COLO829 (cell line): ENCODE measurements around the gene GNAS.
"Not testable (repeated sequence)": the region's sequence is repeated elsewhere in the genome, so short reads cannot be mapped to it uniquely, and the experiment has no call there.

Experiments
- DNase-seq: peaks from one replicate; pipeline ENCODE4 v3.0.0; 2012; ENCODE audit warnings: low spot score

Gene GNAS

DNA sequence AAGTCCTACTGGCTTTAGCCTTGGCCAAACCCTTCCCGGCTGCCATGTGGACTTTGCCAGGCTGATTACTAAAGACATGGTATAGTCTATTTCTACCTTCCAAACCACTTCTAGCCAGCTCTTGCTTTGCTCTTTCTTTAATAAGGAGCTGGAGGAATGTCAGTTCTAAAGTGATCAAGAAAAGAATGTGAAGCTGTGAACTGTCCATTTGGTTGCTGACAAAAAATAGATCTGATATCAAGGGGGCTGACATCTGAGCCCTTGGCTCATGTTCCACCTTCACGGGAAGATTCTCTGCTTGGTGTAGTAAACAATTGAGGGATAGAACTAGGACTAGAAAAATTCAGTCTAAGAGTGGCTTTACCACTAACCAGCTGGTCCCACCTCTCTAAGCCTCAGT is 24.4 kb upstream of the GNAS start:
- DNase-seq, result no peak

- DNase-seq, result not testable (repeated sequence)
Observed at GRCh38 chr20:58828804-58829203, 23.7 kb upstream of the GNAS start.

GRCh38 chr20:58829531-58829941 is 23.0 kb upstream of the GNAS start:
- peak; percentile 97 for DNase-seq

- DNase-seq, result no peak
Observed at GRCh38 chr20:58832457-58832856, 20.1 kb upstream of the GNAS start.

DNA sequence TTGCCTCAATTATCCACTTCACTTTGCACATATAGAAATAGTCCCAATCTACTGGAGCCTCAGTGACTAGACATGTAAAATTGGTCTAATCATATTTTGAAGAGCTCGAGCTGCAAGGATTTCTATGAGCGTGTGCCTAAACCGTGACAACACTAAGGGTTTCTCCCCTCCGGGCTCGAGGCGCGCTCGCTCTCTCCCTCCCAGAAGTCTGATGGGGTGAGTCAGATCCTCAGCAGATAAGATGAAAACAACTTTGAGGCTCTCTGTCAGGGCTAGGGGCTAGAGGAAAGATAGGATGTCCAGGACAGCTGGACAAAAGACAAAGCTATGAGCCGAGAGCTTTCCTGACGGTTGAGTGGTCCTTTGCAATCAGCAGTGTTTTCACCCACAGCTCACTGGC is 18.6 kb upstream of the GNAS start:
- no peak for DNase-seq

DNA sequence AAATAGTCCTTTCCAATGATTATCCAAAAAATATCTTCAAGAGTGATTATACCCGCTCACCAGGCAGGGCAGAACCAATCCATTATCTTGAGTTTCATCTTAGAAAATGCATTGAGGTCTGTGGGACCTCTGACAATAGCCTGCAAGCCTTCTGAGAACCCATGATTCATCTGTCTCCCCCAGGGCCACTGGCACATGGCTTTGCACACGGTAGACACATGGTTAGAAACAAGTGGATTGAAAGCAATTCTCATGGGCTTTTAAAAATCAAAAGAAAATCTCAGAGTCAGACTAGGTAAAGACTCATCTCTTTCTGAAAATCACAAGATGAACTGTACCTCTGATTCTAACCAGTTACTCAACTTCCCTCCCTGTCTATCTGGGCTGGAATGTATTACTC is 17.3 kb upstream of the GNAS start:
- no peak for DNase-seq

GRCh38 chr20:58836616-58837204 is 15.8 kb upstream of the GNAS start:
- no peak for DNase-seq

DNA sequence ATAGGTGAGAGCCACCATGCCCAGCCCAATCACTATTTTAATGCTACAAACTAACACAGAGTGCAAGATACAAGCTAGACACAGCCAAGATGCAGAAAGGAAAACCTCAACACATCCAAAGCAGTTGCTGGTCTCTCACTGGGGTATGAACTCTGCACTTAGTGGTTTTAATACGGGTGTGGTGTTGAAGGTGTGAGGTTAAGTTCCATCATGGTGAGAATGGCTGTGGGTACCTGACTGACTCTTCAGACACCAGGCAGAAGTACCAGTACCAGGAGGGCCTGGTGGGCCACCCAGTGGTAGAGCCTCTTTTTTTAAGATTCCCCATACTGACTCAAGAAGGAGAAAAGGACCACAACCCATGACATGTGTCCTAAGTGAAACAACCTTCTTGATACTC is 14.8 kb upstream of the GNAS start:
- DNase-seq, result no peak

GRCh38 chr20:58838174-58838573 is 14.3 kb upstream of the GNAS start:
- DNase-seq, result no peak

GRCh38 chr20:58839474-58839874 is 13.0 kb upstream of the GNAS start:
- peak; percentile 54 for DNase-seq

- DNase-seq, result no peak
Observed at GRCh38 chr20:58839991-58840747, 12.3 kb upstream of the GNAS start.

- DNase-seq, result no peak
Observed at GRCh38 chr20:58840816-58841538, 11.5 kb upstream of the GNAS start.

DNA sequence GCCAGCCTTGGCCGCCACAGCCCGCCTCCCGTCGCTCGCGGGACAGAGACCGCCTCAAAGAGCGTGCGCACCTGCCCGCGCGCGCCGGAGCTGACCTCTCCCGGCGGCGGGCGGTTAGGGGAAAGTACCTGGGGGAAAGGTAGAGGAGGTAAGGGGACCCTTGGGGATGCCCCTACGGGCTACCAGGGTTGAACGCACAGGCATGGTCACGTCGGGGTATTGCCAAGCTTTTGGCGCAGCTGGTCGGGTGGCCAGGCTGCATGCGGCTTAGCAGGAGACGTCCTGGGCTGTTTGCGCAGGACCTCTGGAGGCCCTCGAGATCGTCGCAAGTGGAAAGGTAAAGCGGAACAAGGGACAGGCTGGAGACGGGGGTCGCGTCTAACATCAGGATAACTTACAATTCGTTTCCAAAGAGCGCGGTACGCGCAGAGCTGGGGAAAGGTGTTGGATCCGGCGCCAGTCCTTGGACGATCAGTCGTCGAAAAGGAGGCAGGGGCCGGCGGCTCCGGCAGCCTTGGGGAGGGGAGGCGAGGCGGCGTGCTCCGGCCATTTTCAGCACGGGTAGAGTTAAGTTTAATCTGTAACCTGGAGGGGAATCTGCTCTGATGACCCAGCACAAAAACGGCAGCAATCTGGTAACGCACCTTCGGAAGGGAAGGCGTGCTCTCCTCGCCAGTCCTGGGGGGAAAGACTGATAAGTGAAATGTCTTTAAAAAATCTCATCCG is 10.8 kb upstream of the GNAS start:
- DNase-seq, result no peak

GRCh38 chr20:58842276-58842675 is 10.2 kb upstream of the GNAS start:
- DNase-seq, result no peak

DNA sequence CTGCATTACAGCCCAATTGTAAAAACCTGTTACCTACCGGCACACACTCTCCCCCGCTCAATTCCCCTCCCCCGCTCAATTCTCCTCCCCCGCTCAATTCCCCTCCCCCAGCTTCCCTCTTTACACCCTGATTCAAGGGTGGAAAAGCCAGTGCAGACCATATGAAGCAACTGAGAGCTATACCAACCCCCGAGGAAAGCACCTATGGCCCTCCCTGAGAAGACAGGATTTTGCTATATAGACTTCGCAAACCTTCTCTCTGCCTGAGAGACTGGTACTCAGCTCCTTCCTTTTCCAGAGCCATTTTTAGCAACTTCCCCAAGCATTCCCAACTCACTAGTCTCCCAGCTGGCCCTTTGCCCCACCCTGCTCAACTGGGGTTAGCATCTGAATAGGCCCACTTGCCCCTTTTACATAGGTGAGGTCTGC is 9.4 kb upstream of the GNAS start:
- no peak for DNase-seq

- DNase-seq, result no peak
Observed at GRCh38 chr20:58845706-58846105, 6.8 kb upstream of the GNAS start.

- DNase-seq, result no peak
Observed at GRCh38 chr20:58847463-58847862, 5.1 kb upstream of the GNAS start.

DNA sequence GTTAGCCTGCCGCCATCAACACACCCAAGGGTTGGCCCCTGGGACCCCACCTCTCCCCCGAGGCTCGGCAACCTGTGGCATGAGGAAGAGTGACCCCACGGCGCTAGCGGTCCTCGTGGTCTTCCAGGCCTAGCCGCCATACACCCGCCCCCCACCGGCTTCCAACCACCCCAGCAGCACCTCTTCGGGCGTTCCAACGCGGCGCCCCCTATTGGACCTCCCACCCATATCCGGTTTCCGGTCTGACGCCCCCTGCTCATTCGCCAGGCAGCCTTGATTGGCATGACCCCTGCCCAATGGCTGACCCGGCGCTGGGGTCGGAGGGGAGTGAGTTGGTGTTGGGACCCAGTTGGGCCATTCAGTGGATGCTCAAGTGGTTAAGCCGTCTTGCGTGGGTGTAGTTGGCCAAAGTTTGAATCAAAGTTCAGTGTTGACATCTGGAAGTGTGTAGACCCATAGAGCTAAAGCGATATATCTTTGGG is 1.8 kb upstream of the GNAS start, which contains the start of gene GNAS-AS1:
TSS of gene GNAS-AS1 (minus strand) at position 210 of the 482 bp plus-strand sequence.
- peak; percentile 90 for DNase-seq

GRCh38 chr20:58851221-58851968 is 1.1 kb upstream of the GNAS start:
- no peak for DNase-seq

GRCh38 chr20:58851969-58852458 is 502 bp upstream of the GNAS start:
- no peak for DNase-seq

DNA sequence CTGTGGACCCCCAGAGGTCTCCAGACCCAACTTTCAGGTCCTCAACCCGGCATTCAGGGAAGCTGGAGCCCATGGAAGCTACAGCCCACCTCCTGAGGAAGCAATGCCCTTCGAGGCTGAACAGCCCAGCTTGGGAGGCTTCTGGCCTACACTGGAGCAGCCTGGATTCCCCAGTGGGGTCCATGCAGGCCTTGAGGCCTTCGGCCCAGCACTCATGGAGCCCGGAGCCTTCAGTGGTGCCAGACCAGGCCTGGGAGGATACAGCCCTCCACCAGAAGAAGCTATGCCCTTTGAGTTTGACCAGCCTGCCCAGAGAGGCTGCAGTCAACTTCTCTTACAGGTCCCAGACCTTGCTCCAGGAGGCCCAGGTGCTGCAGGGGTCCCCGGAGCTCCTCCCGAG is 950 bp downstream of the GNAS start:
- DNase-seq, result no peak
